Sigmoid colon (tissue), 7 donors: Measurements from ENCODE around the gene TCAF1. TPM values are rescaled to one million over a fixed set of nuclear protein-coding genes. Genes with fewer than 3 reads are reported as not detected.

ENCODE experiments used
- DNase-seq: peaks from one replicate; pipeline ENCODE4 v3.0.0-alpha.2; 2019
- H3K27ac ChIP-seq, 4 donors: fragments of 200-600 bp; sonication (generic); one replicate each; pipeline ENCODE4 v1.5.1; 2016 to 2019; ENCODE audit warnings: mild to moderate bottlenecking in 1 of 4
- H3K27me3 ChIP-seq, 3 donors: fragments of 200-600 bp; sonication (generic); one replicate each; pipeline ENCODE4 v1.5.1; 2019; ENCODE audit warnings: mild to moderate bottlenecking in 1 of 3
- H3K36me3 ChIP-seq, 4 donors: fragments of 200-600 bp; sonication (generic); one replicate each; pipeline ENCODE4 v1.5.1; 2016 to 2019
- H3K4me1 ChIP-seq, 4 donors: fragments of 200-600 bp; sonication (generic); one replicate each; pipeline ENCODE4 v1.5.1; 2017 to 2019
- H3K4me3 ChIP-seq, 4 donors: fragments of 200-600 bp; sonication (generic); one replicate each; pipeline ENCODE4 v1.5.1; 2017 to 2019; ENCODE audit warnings: mild to moderate bottlenecking in 2 of 4, moderate library complexity in 1 of 4
- H3K9me3 ChIP-seq, 4 donors: fragments of 200-600 bp in 3 of 4; sonication (generic) in 3 of 4; one replicate each; pipeline versions ENCODE4 v1.5.1 to v1.6.1; 2013 to 2019
- EP300 ChIP-seq, 4 donors: sonication (generic); formaldehyde crosslinking; IDR thresholded peaks; one replicate each; pipeline ENCODE4 v1.6.1; 2017; ENCODE audit warnings: antibody characterized with exemption in 4 of 4
- POLR2A ChIP-seq, 2 donors: fragments of 450-650 bp; IDR thresholded peaks; one replicate each; pipeline ENCODE4 v1.6.1; 2016; ENCODE audit warnings: antibody characterized with exemption in 2 of 2, mild to moderate bottlenecking in 2 of 2, moderate library complexity in 2 of 2
- POLR2AphosphoS5 ChIP-seq, 4 donors: sonication (generic); formaldehyde crosslinking; IDR thresholded peaks; one replicate each; pipeline ENCODE4 v1.6.1; 2017; ENCODE audit warnings: antibody characterized with exemption in 4 of 4
- WGBS, 2 donors: extraction: QIAGEN DNeasy Blood & Tissue Kit; methylation state at CpG; one replicate each; pipeline ENCODE4 v1.1.7; 2013; 5-methylcytosine and 5-hydroxymethylcytosine counted together
- intact Hi-C: fragments of 100-400 bp; cut with DNase I; formaldehyde crosslinking; loops from one replicate; pipeline ENCODE4 v1.15.1; 2023
- polyA plus RNA-seq, 3 donors: library from polyadenylated mRNA; stranded (reverse); fragments of 200-250 nt; gene quantifications; one replicate each; pipeline ENCODE4 v1.2.3, GENCODE V29; 2013
- total RNA-seq, 4 donors: library from RNA; depleted of rRNA; stranded (reverse); fragments of >200 nt; gene quantifications; one replicate each; pipeline ENCODE4 v1.1.0, GENCODE V29; 2016
- TF ChIP-seq, protein P1 (sequence below), 4 experiments: fragments of 450-650 bp in 3 of 4; fragments of 200-600 bp in 1 of 4; IDR thresholded peaks; one replicate each; pipeline ENCODE4 v1.5.1; 2016 to 2019; ENCODE audit warnings: antibody characterized with exemption in 4 of 4, mild to moderate bottlenecking in 3 of 4, moderate library complexity in 2 of 4
- donor health status: healthy with polysubstance abuse.
- donor health status: Bipolar disorder and iron deficiency.
- donor health status: healthy.

TCAF1 gene
- total and polyA plus RNA-seq, 7 donors = 12.3 to 56.8 (median 40.8) TPM

- no peak for DNase-seq
- no peaks in the 10 kb centered on the region for H3K9me3 ChIP-seq
- no peaks in the 10 kb centered on the region for H3K27me3 ChIP-seq
- H3K4me1 ChIP-seq = peaks cover 0 to 28% (median 22%) of the 10 kb centered on the region in 4 donors
- TF ChIP-seq EP300 (IDR thresholded peaks at IDR 0.05) (no peak), POLR2AphosphoS5 (IDR thresholded peaks at IDR 0.05) (no peak), POLR2A (IDR thresholded peaks at IDR 0.05) (no peak)
- TF ChIP-seq, protein P1, sequence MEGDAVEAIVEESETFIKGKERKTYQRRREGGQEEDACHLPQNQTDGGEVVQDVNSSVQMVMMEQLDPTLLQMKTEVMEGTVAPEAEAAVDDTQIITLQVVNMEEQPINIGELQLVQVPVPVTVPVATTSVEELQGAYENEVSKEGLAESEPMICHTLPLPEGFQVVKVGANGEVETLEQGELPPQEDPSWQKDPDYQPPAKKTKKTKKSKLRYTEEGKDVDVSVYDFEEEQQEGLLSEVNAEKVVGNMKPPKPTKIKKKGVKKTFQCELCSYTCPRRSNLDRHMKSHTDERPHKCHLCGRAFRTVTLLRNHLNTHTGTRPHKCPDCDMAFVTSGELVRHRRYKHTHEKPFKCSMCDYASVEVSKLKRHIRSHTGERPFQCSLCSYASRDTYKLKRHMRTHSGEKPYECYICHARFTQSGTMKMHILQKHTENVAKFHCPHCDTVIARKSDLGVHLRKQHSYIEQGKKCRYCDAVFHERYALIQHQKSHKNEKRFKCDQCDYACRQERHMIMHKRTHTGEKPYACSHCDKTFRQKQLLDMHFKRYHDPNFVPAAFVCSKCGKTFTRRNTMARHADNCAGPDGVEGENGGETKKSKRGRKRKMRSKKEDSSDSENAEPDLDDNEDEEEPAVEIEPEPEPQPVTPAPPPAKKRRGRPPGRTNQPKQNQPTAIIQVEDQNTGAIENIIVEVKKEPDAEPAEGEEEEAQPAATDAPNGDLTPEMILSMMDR (IDR thresholded peaks at IDR 0.05) = no peak
- peak overlapping the region; percentile 89 to 96 (median 94) for H3K27ac ChIP-seq
- intact Hi-C loops = loop anchor here (5.0 to 10.0 kb wide), 3 partner anchors 85 to 932 kb away; partner anchors contain the start of genes TPK1 and ZYX
- H3K4me3 ChIP-seq = peak overlapping the region; percentile 57 to 77 (median 72)
- no peaks in the 10 kb centered on the region for H3K36me3 ChIP-seq
- 68 to 71% methylated on average over 14 of the region's 14 CpGs for WGBS, 2 donors
Measured at GRCh38 chr7:143902332-143902899, 440 bp upstream of the TCAF1 start.

- peak overlapping the region; percentile 89 to 96 (median 94) for H3K27ac ChIP-seq
- DNase-seq = peak; percentile 78
- TF ChIP-seq, protein P1 (IDR thresholded peaks at IDR 0.05) = no peak
- no peak for TF ChIP-seq POLR2AphosphoS5 (IDR thresholded peaks at IDR 0.05)
- no peak for TF ChIP-seq POLR2A (IDR thresholded peaks at IDR 0.05)
- TF ChIP-seq EP300 (IDR thresholded peaks at IDR 0.05) = no peak
- H3K9me3 ChIP-seq = no peaks in the 10 kb centered on the region
- 1 to 2% methylated on average over 14 of the region's 14 CpGs for WGBS, 2 donors
- peak overlapping the region; percentile 57 to 77 (median 72) for H3K4me3 ChIP-seq
- H3K27me3 ChIP-seq = no peaks in the 10 kb centered on the region
- H3K4me1 ChIP-seq = peaks cover 0 to 32% (median 23%) of the 10 kb centered on the region in 4 donors
- no peaks in the 10 kb centered on the region for H3K36me3 ChIP-seq
- intact Hi-C loops = loop anchor here (2.0 to 10.0 kb wide), 4 partner anchors 18 to 934 kb away; partner anchors contain the start of genes TPK1 and ZYX
Measured at GRCh38 chr7:143901332-143901667, 676 bp downstream of the TCAF1 start.

GRCh38 chr7:143900230-143900766 lies 1.7 kb downstream of the TCAF1 start:
- TF ChIP-seq POLR2A (IDR thresholded peaks at IDR 0.05) = no peak
- TF ChIP-seq, protein P1 (IDR thresholded peaks at IDR 0.05) = no peak
- TF ChIP-seq POLR2AphosphoS5 (IDR thresholded peaks at IDR 0.05) = no peak
- no peak for TF ChIP-seq EP300 (IDR thresholded peaks at IDR 0.05)
- peak overlapping the region; percentile 89 to 96 (median 94) for H3K27ac ChIP-seq
- peak overlapping the region in 2 of 4 donors; percentile 68 to 75 for H3K4me3 ChIP-seq
- DNase-seq = no peak
- H3K9me3 ChIP-seq = no peaks in the 10 kb centered on the region
- intact Hi-C loops = loop anchor here (2.0 to 10.0 kb wide), 4 partner anchors 17 to 935 kb away; partner anchors contain the start of genes TPK1 and ZYX
- peaks cover 0 to 36% (median 24%) of the 10 kb centered on the region in 4 donors for H3K4me1 ChIP-seq
- no peaks in the 10 kb centered on the region for H3K36me3 ChIP-seq
- H3K27me3 ChIP-seq = no peaks in the 10 kb centered on the region
- 56 to 66% methylated on average over 5 of the region's 5 CpGs for WGBS, 2 donors

DNA sequence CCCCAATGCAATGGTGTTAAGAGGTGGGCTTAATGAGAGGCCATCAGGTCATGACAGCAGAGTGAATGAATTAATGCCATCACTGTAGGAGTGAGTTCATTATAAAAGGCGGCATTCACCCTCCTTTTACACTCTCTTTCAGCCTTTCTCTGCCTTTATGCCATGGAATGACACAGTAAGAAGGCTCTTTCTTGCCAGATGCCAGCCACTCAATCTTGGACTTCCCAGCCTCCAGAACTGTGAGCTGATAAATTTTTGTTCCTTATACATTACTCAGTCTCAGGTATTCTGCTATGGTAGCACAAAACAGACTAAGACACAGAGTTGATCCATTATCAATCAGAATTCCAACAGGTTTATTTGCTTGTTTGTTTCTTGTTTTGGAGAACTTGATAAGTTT lies 3.2 kb downstream of the TCAF1 start:
- TF ChIP-seq, protein P1 (IDR thresholded peaks at IDR 0.05) = no peak
- TF ChIP-seq EP300 (IDR thresholded peaks at IDR 0.05) (no peak), POLR2AphosphoS5 (IDR thresholded peaks at IDR 0.05) (no peak), POLR2A (IDR thresholded peaks at IDR 0.05) (no peak)
- no peaks in the 10 kb centered on the region for H3K9me3 ChIP-seq
- H3K27me3 ChIP-seq = no peaks in the 10 kb centered on the region
- peaks cover 0 to 36% (median 24%) of the 10 kb centered on the region in 4 donors for H3K4me1 ChIP-seq
- 93 to 98% methylated on average over 1 of the region's 1 CpG for WGBS, 2 donors
- H3K4me3 ChIP-seq = no peak overlapping the region
- peak overlapping the region in 1 of 4 donors; percentile 92 for H3K27ac ChIP-seq
- H3K36me3 ChIP-seq = no peaks in the 10 kb centered on the region
- intact Hi-C loops = no loop called here
- no peak for DNase-seq
